Gastroesophageal sphincter (tissue), 4 donors: ENCODE measurements around the gene PCED1B. TPM values are rescaled to one million over a fixed set of nuclear protein-coding genes. Genes with fewer than 3 reads are reported as not detected.

ENCODE experiments used
- ATAC-seq: fragments of 150-250 bp; one replicate; pipeline ENCODE4 v1.9.1; 2016; ENCODE audit warnings: mild to moderate bottlenecking, moderate library complexity
- H3K27ac ChIP-seq, 4 donors: fragments of 200-600 bp; sonication (generic) in 3 of 4; 1 replicate in 3 of 4; 2 replicates in 1 of 4; pipeline ENCODE4 v1.5.1; 2016 to 2019
- H3K27me3 ChIP-seq: fragments of 200-600 bp; sonication (generic); one replicate; pipeline ENCODE4 v1.5.1; 2019
- H3K36me3 ChIP-seq, 2 donors: fragments of 200-600 bp; sonication (generic); one replicate each; pipeline ENCODE4 v1.5.1; 2019; ENCODE audit warnings: control low read depth in 1 of 2
- H3K4me1 ChIP-seq, 3 donors: fragments of 200-600 bp; sonication (generic); 1 replicate in 2 of 3; 2 replicates in 1 of 3; pipeline ENCODE4 v1.5.1; 2016 to 2019; ENCODE audit warnings: control low read depth in 2 of 3
- H3K4me3 ChIP-seq, 2 donors: fragments of 200-600 bp; sonication (generic); one replicate each; pipeline ENCODE4 v1.5.1; 2019; ENCODE audit warnings: mild to moderate bottlenecking in 1 of 2, moderate library complexity in 1 of 2
- H3K9me3 ChIP-seq, 3 donors: fragments of 200-600 bp; sonication (generic); one replicate each; pipeline ENCODE4 v1.5.1; 2017 to 2019; ENCODE audit warnings: control low read depth in 2 of 3
- CTCF ChIP-seq, 4 experiments: fragments of 200-600 bp in 2 of 4; fragments of 450-650 bp in 2 of 4; sonication (generic) in 1 of 4; IDR thresholded peaks; one replicate each; pipeline ENCODE4 v1.5.1; 2017 to 2019; ENCODE audit warnings: antibody characterized with exemption in 4 of 4, mild to moderate bottlenecking in 2 of 4, moderate library complexity in 2 of 4
- EP300 ChIP-seq: sonication (generic); formaldehyde crosslinking; IDR thresholded peaks from one replicate; pipeline ENCODE4 v1.6.1; 2017; ENCODE audit warnings: antibody characterized with exemption, mild to moderate bottlenecking
- POLR2A ChIP-seq, 2 donors: fragments of 450-650 bp; IDR thresholded peaks; one replicate each; pipeline ENCODE4 v1.6.1; 2017; ENCODE audit warnings: antibody characterized with exemption in 2 of 2, mild to moderate bottlenecking in 2 of 2, moderate library complexity in 1 of 2
- POLR2AphosphoS5 ChIP-seq: sonication (generic); formaldehyde crosslinking; IDR thresholded peaks from one replicate; pipeline ENCODE4 v1.6.1; 2017; ENCODE audit warnings: antibody characterized with exemption
- whole genome bisulfite sequencing, 2 donors: methylation state at CpG; one replicate each; pipeline ENCODE4 v1.1.5; 2018; ENCODE audit warnings: low coverage in 1 of 2; 5-methylcytosine and 5-hydroxymethylcytosine counted together
- total RNA-seq, 4 donors: library from RNA; depleted of rRNA; stranded (reverse); fragments of >200 nt; gene quantifications; one replicate each; pipeline ENCODE4 v1.1.0, GENCODE V29; 2016

The PCED1B gene
- total RNA-seq, 4 donors from 2014 or later = 0.22 to 2.7 (median 1.7) TPM; not detected in 1

- Histone ChIP-seq H3K4me1 (no peaks in the 10 kb centered on the region), H3K27ac (no peak overlapping the region), H3K36me3 (no peaks in the 10 kb centered on the region), H3K4me3 (no peak overlapping the region), H3K9me3 (no peaks in the 10 kb centered on the region), H3K27me3 (no peaks in the 10 kb centered on the region)
- 100% methylated on average over 1 of the region's 1 CpG for WGBS, 2 donors
- ATAC-seq = no peak
- TF ChIP-seq POLR2AphosphoS5 (no peak), POLR2A (IDR thresholded peaks at IDR 0.05) (no peak), CTCF (IDR thresholded peaks at IDR 0.05) (no peak), EP300 (no peak)
Measured at GRCh38 chr12:47122602-47123001, 43.2 kb downstream of the PCED1B start.

DNA sequence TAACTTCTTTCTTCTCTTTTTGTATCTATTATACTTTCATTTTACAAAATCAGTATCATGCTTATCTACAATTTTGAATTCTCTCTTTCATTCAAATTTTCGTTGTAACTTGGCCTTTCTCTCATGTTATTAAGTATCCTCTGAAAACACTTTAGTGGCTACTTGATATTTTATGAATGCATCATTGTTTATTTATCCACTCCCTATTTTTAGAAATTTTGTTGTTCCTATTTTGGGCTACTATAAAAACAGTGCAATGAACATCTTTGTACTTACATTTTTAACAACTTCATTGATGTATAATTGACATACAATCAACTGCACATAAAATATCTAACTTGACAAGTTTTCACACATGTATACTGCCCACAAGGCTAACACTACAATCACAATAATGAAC lies 44.3 kb downstream of the PCED1B start:
- H3K4me3 ChIP-seq = no peak overlapping the region
- ATAC-seq = no peak
- no peaks in the 10 kb centered on the region for H3K9me3 ChIP-seq
- H3K27me3 ChIP-seq = no peaks in the 10 kb centered on the region
- H3K36me3 ChIP-seq = no peaks in the 10 kb centered on the region
- 33 to 60% methylated on average over 1 of the region's 1 CpG for WGBS, 2 donors
- H3K4me1 ChIP-seq = no peaks in the 10 kb centered on the region
- no peak for TF ChIP-seq CTCF (IDR thresholded peaks at IDR 0.05)
- TF ChIP-seq POLR2A (IDR thresholded peaks at IDR 0.05) = no peak
- TF ChIP-seq EP300 = no peak
- no peak for TF ChIP-seq POLR2AphosphoS5
- no peak overlapping the region for H3K27ac ChIP-seq

GRCh38 chr12:47124451-47124850 lies 45.0 kb downstream of the PCED1B start:
- Histone ChIP-seq H3K4me3 (no peak overlapping the region), H3K27me3 (no peaks in the 10 kb centered on the region), H3K27ac (no peak overlapping the region), H3K36me3 (no peaks in the 10 kb centered on the region), H3K4me1 (no peaks in the 10 kb centered on the region), H3K9me3 (no peaks in the 10 kb centered on the region)
- WGBS, 2 donors = 33 to 57% methylated on average over 1 of the region's 1 CpG
- no peak for ATAC-seq
- no peak for TF ChIP-seq CTCF (IDR thresholded peaks at IDR 0.05)
- no peak for TF ChIP-seq POLR2A (IDR thresholded peaks at IDR 0.05)
- TF ChIP-seq POLR2AphosphoS5 = no peak

- TF ChIP-seq POLR2AphosphoS5 (no peak), EP300 (no peak), CTCF (IDR thresholded peaks at IDR 0.05) (no peak), POLR2A (IDR thresholded peaks at IDR 0.05) (no peak)
- Histone ChIP-seq H3K4me1 (no peaks in the 10 kb centered on the region), H3K36me3 (no peaks in the 10 kb centered on the region), H3K27me3 (no peaks in the 10 kb centered on the region), H3K27ac (no peak overlapping the region), H3K9me3 (no peaks in the 10 kb centered on the region), H3K4me3 (no peak overlapping the region)
- ATAC-seq = no peak
- 95 to 100% methylated on average over 1 of the region's 1 CpG for WGBS, 2 donors
Measured at GRCh38 chr12:47126246-47126645, 46.8 kb downstream of the PCED1B start.

GRCh38 chr12:47131011-47131410 lies 51.6 kb downstream of the PCED1B start:
- H3K4me1 ChIP-seq = no peaks in the 10 kb centered on the region
- H3K27me3 ChIP-seq = no peaks in the 10 kb centered on the region
- no peak for ATAC-seq
- no peak for TF ChIP-seq EP300
- no peak for TF ChIP-seq CTCF (IDR thresholded peaks at IDR 0.05)
- TF ChIP-seq POLR2AphosphoS5 = no peak
- TF ChIP-seq POLR2A (IDR thresholded peaks at IDR 0.05) = no peak
- no peaks in the 10 kb centered on the region for H3K36me3 ChIP-seq
- H3K27ac ChIP-seq = no peak overlapping the region
- H3K9me3 ChIP-seq = no peaks in the 10 kb centered on the region
- 84 to 94% methylated on average over 5 of the region's 5 CpGs for WGBS, 2 donors
- H3K4me3 ChIP-seq = no peak overlapping the region
